Activated naive CD4-positive, alpha-beta T cell treated with Interleukin-2 at 50 U/mL for 16 hours (primary cell): Measurements from ENCODE around the gene RPS6KL1.

Experiments
- DNase-seq: peaks from one replicate; pipeline ENCODE4 v3.0.0-alpha.2; 2020

Gene RPS6KL1

GRCh38 chr14:74911221-74911620, 11.8 kb downstream of the RPS6KL1 start:
- no peak for DNase-seq

GRCh38 chr14:74910556-74910955, 12.5 kb downstream of the RPS6KL1 start:
- no peak for DNase-seq

- DNase-seq = no peak
Observed at GRCh38 chr14:74909911-74910310, 13.1 kb downstream of the RPS6KL1 start.

- no peak for DNase-seq
Observed at GRCh38 chr14:74909501-74909900, 13.6 kb downstream of the RPS6KL1 start.

GRCh38 chr14:74908861-74909341, 14.2 kb downstream of the RPS6KL1 start:
- no peak for DNase-seq

- no peak for DNase-seq
Observed at GRCh38 chr14:74907744-74908143, 15.3 kb downstream of the RPS6KL1 start.

GRCh38 chr14:74906925-74907521, 16.0 kb downstream of the RPS6KL1 start:
- DNase-seq = no peak

GRCh38 chr14:74905595-74906142, 17.4 kb downstream of the RPS6KL1 start:
- peak; percentile 80 for DNase-seq

- no peak for DNase-seq
Observed at GRCh38 chr14:74904635-74905503, 18.2 kb downstream of the RPS6KL1 start.

- no peak for DNase-seq
Observed at GRCh38 chr14:74902941-74903705, 19.9 kb downstream of the RPS6KL1 start.

- no peak for DNase-seq
Observed at GRCh38 chr14:74898694-74899093, 24.4 kb downstream of the RPS6KL1 start.

- DNase-seq = no peak
Observed at GRCh38 chr14:74898083-74898482, 25.0 kb downstream of the RPS6KL1 start.

- no peak for DNase-seq
Observed at GRCh38 chr14:74897642-74898041, 25.4 kb downstream of the RPS6KL1 start.

- DNase-seq = no peak
Observed at GRCh38 chr14:74896400-74896799, 26.7 kb downstream of the RPS6KL1 start.

- no peak for DNase-seq
Observed at GRCh38 chr14:74893614-74894091, 29.4 kb downstream of the RPS6KL1 start.

GRCh38 chr14:74892745-74893144, 30.3 kb downstream of the RPS6KL1 start:
- no peak for DNase-seq

- no peak for DNase-seq
Observed at GRCh38 chr14:74891870-74892269, 31.2 kb downstream of the RPS6KL1 start.

- DNase-seq = no peak
Observed at GRCh38 chr14:74890262-74890661, 32.8 kb downstream of the RPS6KL1 start.

- no peak for DNase-seq
Observed at GRCh38 chr14:74888164-74889158, 34.6 kb downstream of the RPS6KL1 start.

- no peak for DNase-seq
Observed at GRCh38 chr14:74886001-74886400, 37.1 kb downstream of the RPS6KL1 start.

- DNase-seq = peak; percentile 60
Observed at GRCh38 chr14:74882103-74882920, 40.7 kb downstream of the RPS6KL1 start.
